T-helper 2 cell treated with Interferon-gamma antibody and Interleukin-4, amounts not matched to agents 100 ng/mL and 5 ng/mL, for 36 hours (primary cell): ENCODE results near the gene PARVG. TPM values are rescaled to one million over a fixed set of nuclear protein-coding genes. Genes with fewer than 3 reads are reported as not detected.

ENCODE experiments used
- intact Hi-C: fragments of 100-400 bp; cut with micrococcal nuclease; formaldehyde crosslinking; loops from one replicate; pipeline ENCODE4 v1.15.1; 2023
- total RNA-seq: library from RNA; stranded (reverse); gene quantifications from 2 replicates; pipeline ENCODE4 v1.2.3, GENCODE V29; 2022

PARVG gene
- total RNA-seq, 1 donor from 2014 or later: 168 TPM

DNA sequence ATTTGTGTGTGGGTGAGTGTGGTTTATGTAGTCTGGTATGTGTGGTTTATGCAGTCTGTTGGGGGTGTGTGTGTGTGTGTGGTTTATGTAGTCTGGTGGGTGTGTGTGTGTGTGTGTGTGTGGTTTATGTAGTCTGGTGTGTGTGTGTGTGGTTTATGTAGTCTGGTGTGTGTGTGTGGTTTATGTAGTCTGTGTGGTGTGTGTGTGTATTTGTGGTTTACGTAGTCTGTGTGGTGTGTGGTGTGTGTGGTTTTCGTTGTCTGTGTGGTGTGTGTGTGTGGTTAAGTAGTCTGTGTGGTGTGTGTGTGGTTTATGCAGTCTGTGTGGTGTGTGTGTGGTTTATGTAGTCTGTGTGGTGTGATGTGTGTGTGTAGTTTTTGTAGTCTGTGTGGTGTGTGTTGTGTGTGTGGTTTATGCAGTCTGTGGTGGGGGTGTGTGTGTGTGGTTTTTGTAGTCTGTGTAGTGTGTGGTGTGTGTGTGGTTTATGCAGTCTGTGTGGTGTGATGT, 26.2 kb upstream of the PARVG start:
- intact Hi-C loops: no loop called here

GRCh38 chr22:44155115-44155514, 25.6 kb upstream of the PARVG start:
- intact Hi-C loops: no loop called here

- intact Hi-C loops: no loop called here
Observed at GRCh38 chr22:44157916-44158618, 22.7 kb upstream of the PARVG start.

GRCh38 chr22:44158816-44159215, 21.9 kb upstream of the PARVG start:
- intact Hi-C loops: no loop called here

GRCh38 chr22:44159221-44159620, 21.5 kb upstream of the PARVG start:
- intact Hi-C loops: no loop called here

- intact Hi-C loops: no loop called here
Observed at GRCh38 chr22:44159811-44160210, 20.9 kb upstream of the PARVG start.

- intact Hi-C loops: no loop called here
Observed at GRCh38 chr22:44160421-44160820, 20.3 kb upstream of the PARVG start.

DNA sequence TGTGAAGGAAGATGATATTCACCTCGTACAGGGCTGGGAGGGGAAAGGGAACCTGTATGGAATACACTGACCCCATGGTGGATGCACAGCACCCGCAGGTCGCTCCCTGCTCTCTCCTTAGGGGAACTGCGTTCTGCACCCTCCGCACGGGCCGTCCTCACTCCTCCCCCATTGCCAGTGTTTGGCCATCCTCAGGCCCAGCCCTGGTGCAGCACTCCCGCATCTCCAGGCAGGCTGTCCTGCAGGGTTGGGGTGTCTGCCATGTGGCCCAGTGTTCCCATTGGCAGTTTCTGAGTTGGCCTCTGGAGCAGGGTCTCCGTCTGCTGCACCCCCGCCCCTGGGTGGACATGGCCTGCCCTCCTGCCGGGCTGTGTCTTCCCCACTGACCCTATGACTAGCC, 19.1 kb upstream of the PARVG start:
- intact Hi-C loops: no loop called here

GRCh38 chr22:44162960-44163359, 17.8 kb upstream of the PARVG start:
- intact Hi-C loops: no loop called here

- intact Hi-C loops: no loop called here
Observed at GRCh38 chr22:44163536-44163935, 17.2 kb upstream of the PARVG start.

DNA sequence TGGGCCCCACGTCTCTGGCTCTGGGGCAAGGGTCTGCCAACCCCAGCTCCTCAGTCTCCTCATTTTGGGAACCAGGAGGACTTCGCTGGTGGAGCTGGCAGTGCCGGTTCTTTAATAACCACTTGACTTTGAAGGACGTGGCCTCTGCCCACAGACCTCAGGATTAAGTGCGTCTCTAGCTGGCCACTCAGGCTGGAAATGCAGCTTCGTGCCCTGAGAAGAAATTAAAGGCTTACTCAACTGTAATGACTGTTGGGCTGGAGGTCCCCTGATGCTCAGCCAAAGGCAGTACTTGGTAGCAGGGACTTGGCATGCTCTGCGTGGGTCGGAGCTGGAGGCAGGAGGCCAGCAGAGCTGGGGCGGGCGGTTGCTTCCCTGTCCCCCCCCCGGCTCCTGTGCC, 16.7 kb upstream of the PARVG start:
- intact Hi-C loops: no loop called here

GRCh38 chr22:44165286-44165874, 15.3 kb upstream of the PARVG start:
- intact Hi-C loops: no loop called here

GRCh38 chr22:44166498-44167276, 14.0 kb upstream of the PARVG start:
- intact Hi-C loops: no loop called here

DNA sequence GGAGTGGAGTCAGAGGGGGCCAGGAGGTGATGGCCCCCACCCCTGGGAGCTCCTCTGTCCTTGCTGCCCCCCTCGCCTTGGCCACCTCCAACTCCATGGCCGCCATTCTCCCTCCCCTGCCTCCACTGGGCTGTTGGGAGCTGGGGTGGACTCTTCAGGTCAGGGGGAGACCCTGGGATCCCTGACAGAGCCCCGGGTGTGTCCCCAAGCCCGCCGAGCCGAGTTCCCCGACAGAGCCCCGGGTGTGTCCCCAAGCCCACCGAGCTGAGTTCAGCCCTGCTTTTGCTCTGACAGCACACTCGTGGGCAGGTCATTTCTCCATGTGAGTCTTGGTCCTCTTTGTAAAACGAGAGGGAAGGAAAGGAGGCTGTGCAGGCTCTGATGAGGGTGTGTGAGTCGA, 13.2 kb upstream of the PARVG start:
- intact Hi-C loops: no loop called here

- intact Hi-C loops: no loop called here
Observed at GRCh38 chr22:44168206-44168605, 12.5 kb upstream of the PARVG start.

- intact Hi-C loops: no loop called here
Observed at GRCh38 chr22:44170470-44170869, 10.3 kb upstream of the PARVG start.

DNA sequence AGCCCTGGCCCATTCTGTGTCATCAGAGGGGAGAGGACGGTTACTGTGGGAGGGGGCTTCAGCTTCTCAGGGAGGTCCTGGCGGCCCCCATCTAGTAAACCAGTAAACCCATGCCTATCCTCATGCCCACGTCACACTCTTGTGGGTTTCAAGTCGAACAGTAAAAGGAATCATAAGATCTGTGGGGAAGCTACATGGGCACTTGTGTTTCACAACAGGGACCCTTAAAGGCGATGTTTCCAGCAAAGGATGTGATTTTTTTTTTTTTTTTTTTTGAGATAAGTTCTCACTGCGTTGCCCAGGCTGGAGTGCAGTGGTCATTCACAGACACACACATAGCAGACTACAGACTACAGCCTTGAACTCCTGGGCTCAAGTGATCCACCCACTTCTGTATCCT, 9.2 kb upstream of the PARVG start:
- intact Hi-C loops: no loop called here

DNA sequence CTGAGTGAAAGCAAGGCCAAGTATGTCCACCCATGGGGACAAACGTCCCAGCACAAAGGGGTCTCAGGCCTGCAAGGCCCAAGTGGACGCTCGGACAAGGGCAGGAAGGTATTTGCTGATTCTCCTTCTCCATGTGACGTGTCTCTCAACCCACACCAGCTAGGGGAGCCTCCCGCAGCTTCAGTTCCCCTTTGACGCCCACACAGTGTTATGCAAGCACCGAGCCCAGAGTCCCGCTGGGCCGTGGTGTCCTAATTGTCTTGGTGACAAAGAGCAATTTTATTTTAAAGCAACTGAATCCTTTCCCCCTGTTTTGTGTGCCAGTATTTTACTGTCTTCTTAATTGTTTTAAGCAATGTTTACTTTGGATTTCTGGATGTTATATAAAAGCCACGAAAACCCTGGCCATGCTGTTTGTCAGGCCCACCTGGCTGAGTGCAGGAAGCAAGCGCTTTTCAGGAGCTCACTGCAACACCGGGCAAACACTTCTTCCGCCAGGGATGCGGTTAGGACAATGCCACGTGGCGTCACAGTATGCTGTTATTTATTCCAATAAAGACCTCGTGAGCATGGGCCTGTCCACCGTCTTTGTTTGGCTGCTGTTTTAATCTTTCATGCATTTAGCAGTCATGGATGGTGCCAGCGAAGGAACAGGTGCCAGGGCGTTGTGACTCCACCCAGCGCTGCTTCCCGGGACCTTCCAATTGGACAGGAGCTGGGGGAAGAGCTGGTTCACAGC, 8.2 kb upstream of the PARVG start:
- intact Hi-C loops: no loop called here

DNA sequence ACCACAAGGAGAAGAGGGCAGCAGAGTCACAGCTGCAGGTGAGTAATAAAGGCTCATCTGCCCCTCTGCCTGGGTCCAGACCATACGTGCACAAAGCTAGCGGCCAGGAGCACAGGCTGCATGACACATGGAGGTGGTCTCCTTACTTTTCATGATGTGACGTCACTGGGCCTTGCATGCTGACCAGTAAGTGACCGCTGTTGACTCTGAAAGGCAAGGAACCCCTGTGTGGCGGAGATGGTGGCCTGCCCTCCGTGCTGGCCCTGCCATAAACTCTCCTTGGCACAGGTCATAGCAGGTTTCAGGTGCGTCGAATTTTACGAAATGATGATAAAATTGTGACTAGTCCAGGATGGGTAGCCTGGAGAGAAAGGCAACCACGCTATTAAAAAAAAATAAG, 7.6 kb upstream of the PARVG start:
- intact Hi-C loops: no loop called here

- intact Hi-C loops: no loop called here
Observed at GRCh38 chr22:44175676-44176075, 5.0 kb upstream of the PARVG start.

DNA sequence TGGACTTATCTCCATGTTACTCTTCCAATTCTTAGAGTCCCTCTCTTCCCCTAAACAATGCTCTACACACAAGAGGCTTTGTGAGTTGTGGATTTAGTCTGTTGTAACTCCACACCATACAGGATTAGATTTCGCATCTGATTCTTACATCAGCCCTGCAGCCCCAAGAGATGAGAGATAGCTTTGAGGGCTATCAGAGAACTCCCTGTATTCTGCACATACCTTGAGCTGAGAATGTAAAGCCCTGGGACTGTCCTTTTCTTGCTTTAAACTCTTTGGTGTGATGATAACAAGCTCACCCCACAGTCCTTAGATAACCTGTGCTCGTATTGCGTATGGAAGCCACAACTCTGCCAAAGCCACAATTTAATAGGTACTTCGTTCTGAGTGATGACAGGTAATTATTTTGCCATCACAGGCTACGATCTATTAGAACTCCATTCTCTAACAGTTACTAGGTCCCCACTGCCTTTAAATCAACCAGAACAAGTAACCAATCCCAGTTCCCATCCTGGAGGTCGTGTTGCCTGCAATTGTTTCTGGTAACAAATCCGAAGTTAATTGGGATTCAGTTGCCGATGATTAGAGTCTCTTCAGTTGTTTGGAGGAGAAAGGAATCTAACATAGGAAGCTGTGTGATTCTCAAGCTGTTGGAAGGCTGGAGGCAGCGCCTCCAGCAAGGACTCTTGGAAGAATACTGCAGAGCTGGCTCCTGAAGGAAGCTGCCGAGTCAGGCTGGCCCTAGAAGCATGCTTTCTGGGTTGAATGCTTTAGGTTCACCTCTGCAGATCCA, 1.3 kb upstream of the PARVG start:
- intact Hi-C loops: no loop called here
